H1 (cell line): ENCODE results near the gene ANKRD27. TPM values are rescaled to one million over a fixed set of nuclear protein-coding genes. Genes with fewer than 3 reads are reported as not detected.

ENCODE experiments used
- CREB1 ChIP-seq: IDR thresholded peaks from 2 replicates; pipeline ENCODE4 v1.6.1; 2012; ENCODE audit warnings: inconsistent platforms
- GTF2F1 ChIP-seq: IDR thresholded peaks from 2 replicates; pipeline ENCODE4 v1.6.1; 2012; ENCODE audit warnings: low read depth, low read length, improper control_type of control experiment, borderline replicate concordance
- HDAC6 ChIP-seq: IDR thresholded peaks from one replicate; pipeline ENCODE4 v1.7.1; 2012; ENCODE audit warnings: low read depth, mild to moderate bottlenecking, inconsistent platforms, low read length, moderate library complexity
- KDM4A ChIP-seq: IDR thresholded peaks from one replicate; pipeline ENCODE4 v1.7.1; 2012; ENCODE audit warnings: low read depth, mild to moderate bottlenecking, moderate library complexity, low read length, inconsistent platforms; ENCODE audit not compliant: severe bottlenecking
- MAX ChIP-seq: IDR thresholded peaks from 2 replicates; pipeline ENCODE4 v1.6.1; 2012; ENCODE audit warnings: inconsistent platforms
- NANOG ChIP-seq: IDR thresholded peaks from 2 replicates; pipeline ENCODE4 v1.6.1; 2011; ENCODE audit warnings: low read length, low read depth, mild to moderate bottlenecking, inconsistent platforms; ENCODE audit not compliant: insufficient read depth, poor library complexity, severe bottlenecking
- SAP30 ChIP-seq: fragments of 300-600 bp; sonication (generic); IDR thresholded peaks from 2 replicates; pipeline ENCODE4 v1.7.1; 2012; ENCODE audit warnings: low read length, moderate library complexity, mild to moderate bottlenecking, inconsistent platforms; ENCODE audit not compliant: insufficient read depth, insufficient replicate concordance
- SUZ12 ChIP-seq: fragments of 200-600 bp; sonication (generic); IDR thresholded peaks from 2 replicates; pipeline ENCODE4 v1.6.1; 2012; ENCODE audit warnings: mild to moderate bottlenecking, inconsistent platforms, low read length, moderate library complexity, mixed read lengths
- TAF1 ChIP-seq: IDR thresholded peaks from 2 replicates; pipeline ENCODE4 v1.6.1; 2011; ENCODE audit warnings: mild to moderate bottlenecking, low read depth, low read length
- TCF12 ChIP-seq: IDR thresholded peaks from 2 replicates; pipeline ENCODE4 v1.6.1; 2011; ENCODE audit warnings: low read depth, mild to moderate bottlenecking, low read length
- TEAD4 ChIP-seq: IDR thresholded peaks from 2 replicates; pipeline ENCODE4 v1.6.1; 2012; ENCODE audit warnings: low read depth, low read length, inconsistent platforms, mixed read lengths
- polyA plus RNA-seq, 7 experiments: library from polyadenylated mRNA; depleted of rRNA in 3 of 7; stranded (reverse) in 5 of 7; unstranded in 2 of 7; fragments of >200 nt in 5 of 7; fragments of 200-250 nt in 2 of 7; gene quantifications; 1 replicate in 5 of 7; 2 replicates in 1 of 7; 4 replicates in 1 of 7; pipeline versions ENCODE4 v1.2.1 to v1.2.3, GENCODE V29; 2011 to 2013; ENCODE audit warnings: missing spikeins in 2 of 7, mixed read lengths in 2 of 7
- total RNA-seq: library from RNA; stranded (reverse); fragmentation: NEBNext Ultra II Directional; extraction: Animal tissue kit (Norgen Biotek cat#: 25700); gene quantifications from 2 replicates; pipeline ENCODE4 v1.2.1, GENCODE V29; 2021

ANKRD27 gene
- total and polyA plus RNA-seq, 2 of the 8 experiments (the other 6 are each of a cell fraction or from before 2014, with no cell fraction given): 27.9 to 55.7 TPM

- TF ChIP-seq TAF1: peak; percentile 50; the same call in 1 of the 2 replicates
- no peak for TF ChIP-seq TCF12
- TF ChIP-seq HDAC6: no peak
- peak; percentile 21; the same call in 1 of the 2 replicates for TF ChIP-seq SUZ12
- no peak for TF ChIP-seq SAP30
- TF ChIP-seq GTF2F1: no peak
- peak; percentile 80 for TF ChIP-seq KDM4A
- no peak for TF ChIP-seq NANOG
- peak; percentile 82 for TF ChIP-seq CREB1
- TF ChIP-seq TEAD4: no peak
- TF ChIP-seq MAX: peak; percentile 86
Observed at GRCh38 chr19:32691952-32692726, 17.2 kb upstream of the ANKRD27 start (continued).
